GM23338 (cell line): ENCODE measurements around the gene FMN1. TPM values are rescaled to one million over a fixed set of nuclear protein-coding genes. Genes with fewer than 3 reads are reported as not detected.

Experiments used
- ATAC-seq: fragments of 200-7000 bp; cut with Tn5 transposase; 3 replicates; pipeline ENCODE4 v1.9.1; 2020
- DNase-seq: peaks from one replicate; pipeline ENCODE4 v3.0.0-alpha.2; 2015; ENCODE audit warnings: low spot score
- H2AFZ ChIP-seq: fragments of 200-600 bp; sonication (generic); 2 replicates; pipeline ENCODE4 v1.8.0; 2016; ENCODE audit warnings: antibody characterized with exemption, mild to moderate bottlenecking, moderate library complexity
- H3F3A ChIP-seq: fragments of 200-600 bp; sonication (generic); replicated peaks from 2 replicates; pipeline ENCODE4 v1.8.0; 2017; ENCODE audit warnings: antibody characterized with exemption, mixed run types, low read depth
- H3K27ac ChIP-seq: fragments of 200-600 bp; sonication (generic); 2 replicates; pipeline ENCODE4 v1.6.1; 2016; ENCODE audit warnings: low read depth
- H3K27me3 ChIP-seq: fragments of 200-600 bp; sonication (generic); 2 replicates; pipeline ENCODE4 v1.8.0; 2016; ENCODE audit warnings: mild to moderate bottlenecking, mixed run types, moderate library complexity; ENCODE audit not compliant: insufficient read depth
- H3K36me3 ChIP-seq: fragments of 200-600 bp; sonication (generic); 2 replicates; pipeline ENCODE4 v1.8.0; 2016; ENCODE audit warnings: mild to moderate bottlenecking; ENCODE audit not compliant: insufficient read depth
- H3K4me1 ChIP-seq: fragments of 200-600 bp; sonication (generic); 2 replicates; pipeline ENCODE4 v1.8.0; 2016; ENCODE audit warnings: mild to moderate bottlenecking, moderate library complexity; ENCODE audit not compliant: insufficient read depth
- H3K4me2 ChIP-seq: fragments of 200-600 bp; sonication (generic); 2 replicates; pipeline ENCODE4 v1.7.1; 2017; ENCODE audit warnings: mixed run types
- H3K4me3 ChIP-seq: fragments of 200-600 bp; sonication (generic); 2 replicates; pipeline ENCODE4 v1.6.1; 2016; ENCODE audit warnings: mixed run types
- H3K79me2 ChIP-seq: fragments of 200-600 bp; sonication (generic); replicated peaks from 2 replicates; pipeline ENCODE4 v1.8.0; 2017; ENCODE audit warnings: mild to moderate bottlenecking; ENCODE audit not compliant: insufficient read depth
- H3K9me2 ChIP-seq: fragments of 200-600 bp; sonication (generic); 2 replicates; pipeline ENCODE4 v1.8.0; 2017; ENCODE audit not compliant: insufficient read depth
- H4K20me1 ChIP-seq: fragments of 200-600 bp; sonication (generic); replicated peaks from 2 replicates; pipeline ENCODE4 v1.8.0; 2017; ENCODE audit warnings: mild to moderate bottlenecking; ENCODE audit not compliant: insufficient read depth
- H3K27ac Mint-ChIP-seq: 2 replicates; pipeline ENCODE4 v1.8.0; 2020; ENCODE audit warnings: inconsistent platforms, mild to moderate bottlenecking, moderate library complexity, mixed read lengths
- H3K27me3 Mint-ChIP-seq: 3 replicates; pipeline ENCODE4 v1.8.0; 2022; ENCODE audit warnings: low read depth, mild to moderate bottlenecking, moderate library complexity, mixed read lengths, inconsistent platforms; ENCODE audit not compliant: insufficient read depth, poor library complexity
- H3K36me3 Mint-ChIP-seq: 3 replicates; pipeline ENCODE4 v1.8.0; 2021; ENCODE audit warnings: low read depth, mild to moderate bottlenecking, inconsistent platforms, moderate library complexity, mixed read lengths
- H3K4me1 Mint-ChIP-seq: 3 replicates; pipeline ENCODE4 v1.8.0; 2020; ENCODE audit warnings: mild to moderate bottlenecking, inconsistent platforms, mixed read lengths
- H3K4me3 Mint-ChIP-seq: 3 replicates; pipeline ENCODE4 v1.8.0; 2021; ENCODE audit warnings: moderate library complexity, mild to moderate bottlenecking, inconsistent platforms, mixed read lengths
- H3K9me3 Mint-ChIP-seq: 3 replicates; pipeline ENCODE4 v1.8.0; 2020; ENCODE audit warnings: moderate library complexity, mild to moderate bottlenecking, inconsistent platforms, mixed read lengths
- EZH2phosphoT487 ChIP-seq: fragments of 200-600 bp; sonication (generic); IDR thresholded peaks from one replicate; pipeline ENCODE4 v1.8.1; 2018; ENCODE audit warnings: antibody characterized with exemption; ENCODE audit not compliant: unreplicated experiment
- ZNF114 ChIP-seq: fragments of 250-450 bp; sonication (Bioruptor Pico); IDR thresholded peaks from 2 replicates; pipeline ENCODE4 v1.5.0; 2020; ENCODE audit warnings: mild to moderate bottlenecking, moderate library complexity
- ZNF331 ChIP-seq: fragments of 250-450 bp; sonication (Bioruptor Pico); IDR thresholded peaks from 2 replicates; pipeline ENCODE4 v1.5.0; 2020; ENCODE audit warnings: low read depth, mild to moderate bottlenecking, moderate library complexity
- ZNF462 ChIP-seq: fragments of 250-450 bp; sonication (Bioruptor Pico); IDR thresholded peaks from 2 replicates; pipeline ENCODE4 v1.5.0; 2020; ENCODE audit warnings: mild to moderate bottlenecking, moderate library complexity
- polyA plus RNA-seq: library from polyadenylated mRNA; unstranded; fragments of >200 nt; fragmentation: Nextera tagmentation; extraction: Ambion mirVana; gene quantifications from 2 replicates; pipeline ENCODE4 v1.2.1, GENCODE V29; 2016
- total RNA-seq: library from RNA; depleted of rRNA; stranded (reverse); fragments of >200 nt; shearing (Covaris generic); gene quantifications from 2 replicates; pipeline ENCODE4 v1.2.3, GENCODE V29; 2014
- TF ChIP-seq, protein P1 (sequence below): IDR thresholded peaks from 2 replicates; pipeline ENCODE4 v1.6.1; 2016; ENCODE audit warnings: antibody characterized with exemption

The FMN1 gene
- total and polyA plus RNA-seq, 2 experiments from 2014 or later, result 1.2 to 1.6 TPM

- ATAC-seq (no peak), DNase-seq (no peak)
- Histone ChIP-seq H3F3A (no peaks in the 10 kb centered on the region), H3K4me2 (no peak overlapping the region), H3K4me1 (no peaks in the 10 kb centered on the region), H3K27me3 (no peaks in the 10 kb centered on the region), H3K4me3 (no peak overlapping the region), H2AFZ (no peak overlapping the region), H4K20me1 (no peaks in the 10 kb centered on the region), H3K79me2 (no peaks in the 10 kb centered on the region), H3K27ac (no peak overlapping the region), H3K36me3 (no peaks in the 10 kb centered on the region), H3K9me2 (no peaks in the 10 kb centered on the region)
- Mint-ChIP-seq H3K4me3 (no peak overlapping the region), H3K4me1 (peaks cover 3% of the 10 kb centered on the region; the same call in 2 of the 3 replicates), H3K9me3 (no peaks in the 10 kb centered on the region), H3K27me3 (peaks cover 1% of the 10 kb centered on the region), H3K36me3 (no peaks in the 10 kb centered on the region), H3K27ac (no peak overlapping the region)
- TF ChIP-seq ZNF114 (CRISPR knock-in tag), result no peak
These were observed 94.8 kb downstream of the FMN1 start for GRCh38 chr15:33099739-33100138.

DNA sequence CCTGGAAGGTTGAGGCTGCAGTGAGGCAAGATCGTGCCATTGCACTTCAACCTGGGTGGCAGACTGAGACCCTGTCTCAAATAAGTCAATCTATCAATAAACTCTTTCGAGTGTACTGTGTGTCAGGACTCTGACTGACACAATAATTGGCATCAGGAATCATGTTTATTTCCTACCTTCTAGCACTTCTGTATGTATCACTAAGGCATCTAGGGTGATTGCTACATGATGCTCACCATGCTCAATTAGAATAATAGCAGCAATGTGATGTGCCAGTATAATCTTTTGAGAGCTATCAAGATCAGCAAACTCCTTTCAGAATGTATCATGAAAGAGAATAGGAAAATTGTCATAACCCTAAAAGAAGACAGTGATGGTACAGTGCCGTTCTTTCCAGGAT, 95.3 kb downstream of the FMN1 start:
- ATAC-seq (no peak), DNase-seq (no peak)
- H2AFZ ChIP-seq, result no peak overlapping the region
- H3K4me3 ChIP-seq, result no peak overlapping the region
- no peaks in the 10 kb centered on the region for H3K9me3 Mint-ChIP-seq
- no peak overlapping the region for H3K27ac ChIP-seq
- no peaks in the 10 kb centered on the region for H3K36me3 ChIP-seq
- no peaks in the 10 kb centered on the region for H3K9me2 ChIP-seq
- no peaks in the 10 kb centered on the region for H3K4me1 Mint-ChIP-seq
- no peak overlapping the region for H3K4me3 Mint-ChIP-seq
- TF ChIP-seq, protein P1, sequence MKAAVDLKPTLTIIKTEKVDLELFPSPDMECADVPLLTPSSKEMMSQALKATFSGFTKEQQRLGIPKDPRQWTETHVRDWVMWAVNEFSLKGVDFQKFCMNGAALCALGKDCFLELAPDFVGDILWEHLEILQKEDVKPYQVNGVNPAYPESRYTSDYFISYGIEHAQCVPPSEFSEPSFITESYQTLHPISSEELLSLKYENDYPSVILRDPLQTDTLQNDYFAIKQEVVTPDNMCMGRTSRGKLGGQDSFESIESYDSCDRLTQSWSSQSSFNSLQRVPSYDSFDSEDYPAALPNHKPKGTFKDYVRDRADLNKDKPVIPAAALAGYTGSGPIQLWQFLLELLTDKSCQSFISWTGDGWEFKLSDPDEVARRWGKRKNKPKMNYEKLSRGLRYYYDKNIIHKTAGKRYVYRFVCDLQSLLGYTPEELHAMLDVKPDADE, result no peak
- no peak for TF ChIP-seq EZH2phosphoT487
- no peak for TF ChIP-seq ZNF331 (CRISPR knock-in tag)
- TF ChIP-seq ZNF462 (CRISPR knock-in tag), result no peak
- H3K36me3 Mint-ChIP-seq, result no peaks in the 10 kb centered on the region
- H3K27me3 ChIP-seq, result no peaks in the 10 kb centered on the region
- H3K79me2 ChIP-seq, result no peaks in the 10 kb centered on the region
- H3K27me3 Mint-ChIP-seq, result peaks cover 1% of the 10 kb centered on the region
- no peaks in the 10 kb centered on the region for H3K4me1 ChIP-seq
- H4K20me1 ChIP-seq, result no peaks in the 10 kb centered on the region
- no peak overlapping the region for H3K27ac Mint-ChIP-seq
- H3F3A ChIP-seq, result no peaks in the 10 kb centered on the region
- H3K4me2 ChIP-seq, result no peak overlapping the region
